AG10803 (cell line): Measurements from ENCODE around the gene KLHL21.

Source experiments
- DNase-seq: peaks from one replicate; pipeline ENCODE4 v3.0.0; 2010; ENCODE audit warnings: low read depth
- H3K4me3 ChIP-seq: 2 replicates; pipeline ENCODE4 v1.5.1; 2011; ENCODE audit warnings: mild to moderate bottlenecking, low read length, control low read depth
- CTCF ChIP-seq: conservative IDR thresholded peaks from 2 replicates; pipeline ENCODE4 v1.5.1; 2011; ENCODE audit warnings: mild to moderate bottlenecking, low read length, control low read depth, inconsistent platforms

Gene KLHL21

GRCh38 chr1:6631058-6631457 is 28.4 kb upstream of the KLHL21 start:
- no peak for TF ChIP-seq CTCF
- no peak overlapping the region for H3K4me3 ChIP-seq
- no peak for DNase-seq

- DNase-seq, result no peak
- H3K4me3 ChIP-seq, result no peak overlapping the region
- TF ChIP-seq CTCF, result no peak
Measured at GRCh38 chr1:6630027-6630426, 27.4 kb upstream of the KLHL21 start.

- no peak overlapping the region for H3K4me3 ChIP-seq
- no peak for TF ChIP-seq CTCF
- no peak for DNase-seq
Measured at GRCh38 chr1:6628971-6629479, 26.4 kb upstream of the KLHL21 start.

- no peak for TF ChIP-seq CTCF
- no peak for DNase-seq
- H3K4me3 ChIP-seq, result no peak overlapping the region
Measured at GRCh38 chr1:6627841-6628545, 25.3 kb upstream of the KLHL21 start.

GRCh38 chr1:6627031-6627430 is 24.4 kb upstream of the KLHL21 start:
- no peak for TF ChIP-seq CTCF
- no peak for DNase-seq
- no peak overlapping the region for H3K4me3 ChIP-seq

DNA sequence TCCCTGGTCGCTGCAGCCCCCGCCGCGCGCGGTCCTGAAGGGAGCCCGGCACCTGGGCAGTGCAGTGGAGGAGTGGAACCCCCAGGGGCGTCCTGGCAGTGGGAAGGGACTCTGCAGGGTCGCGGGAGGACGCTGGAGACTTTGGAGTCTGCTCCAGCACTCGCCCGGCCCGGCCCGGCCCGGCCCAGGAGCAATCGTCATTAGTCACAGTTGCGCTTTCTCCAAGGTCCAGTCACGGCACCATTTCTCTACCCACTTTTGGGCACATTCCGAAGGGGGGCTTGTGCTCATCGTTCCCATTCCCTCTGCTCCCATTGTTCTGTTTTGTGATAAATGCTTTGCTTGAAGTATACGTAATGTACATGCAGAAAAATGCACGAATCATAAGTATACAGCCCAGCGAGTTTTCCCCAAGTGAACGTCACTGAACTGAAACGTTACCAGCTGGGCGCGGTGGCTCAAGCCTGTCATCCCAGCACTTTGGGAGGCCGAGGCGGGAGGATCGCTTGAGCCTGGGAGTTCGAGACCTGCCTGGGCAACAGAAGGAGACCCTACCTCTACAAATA is 23.0 kb upstream of the KLHL21 start:
- no peak for TF ChIP-seq CTCF
- DNase-seq, result peak; percentile 79

More for the DNA sequence above, 23.0 kb upstream of the KLHL21 start:
- peak overlapping the region; percentile 72 for H3K4me3 ChIP-seq
